Measurements from ENCODE around the gene TNNT2. TPM values are rescaled to one million over a fixed set of nuclear protein-coding genes. Genes with fewer than 3 reads are reported as not detected.

Gene TNNT2
- total and polyA plus RNA-seq, 2 of the 4 experiments (the other 2 are of a cell fraction), result 0.18 to 1.2 TPM

DNA sequence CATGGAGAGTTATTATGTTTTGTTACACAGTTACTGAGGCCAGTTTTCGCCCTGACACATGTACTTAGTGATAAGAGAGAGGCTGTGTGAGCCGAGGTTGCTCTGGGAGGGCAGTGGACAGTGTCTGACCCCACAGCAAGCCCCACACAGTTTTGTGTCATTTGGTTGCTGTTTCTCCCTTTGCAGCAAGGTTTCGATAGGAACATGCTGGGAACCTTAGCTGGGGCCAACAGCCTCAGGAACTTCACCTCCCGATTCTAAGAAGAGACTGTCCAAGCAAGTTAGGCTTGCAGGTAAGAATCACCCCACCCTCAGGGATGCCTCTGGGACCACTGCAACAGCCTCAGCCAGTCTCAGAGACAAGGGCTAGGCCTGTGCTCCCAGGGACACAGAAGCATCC lies 48.9 kb downstream of the TNNT2 start:
- no peak overlapping the region for H3K4me3 ChIP-seq (ENCODE audit: insufficient read depth, low read depth, low read length)
- no peaks in the 10 kb centered on the region for H3K36me3 ChIP-seq (ENCODE audit: control insufficient read depth, insufficient read depth, low read length)
- CTCF ChIA-PET, result no interaction called here
- peaks cover 2% of the 10 kb centered on the region; the same call in 1 of the 2 replicates for H3K9me3 ChIP-seq (ENCODE audit: control insufficient read depth, insufficient read depth, low read length)
- no peak overlapping the region for H3K18ac ChIP-seq (ENCODE audit: low read depth, low read length)
- H3K9me1 ChIP-seq (ENCODE audit: insufficient read depth, low read length), result no peaks in the 10 kb centered on the region
- no peak overlapping the region for H2BK5ac ChIP-seq (ENCODE audit: low read depth, low read length, poor library complexity, severe bottlenecking)
- H3K56ac ChIP-seq (ENCODE audit: extremely low read depth, insufficient read depth, low read length), result no peak overlapping the region
- no peak overlapping the region for H3K9ac ChIP-seq (ENCODE audit: low read depth, low read length)
- no peaks in the 10 kb centered on the region for H4K20me1 ChIP-seq (ENCODE audit: insufficient read depth, low read length)
- no peak overlapping the region for H2AK9ac ChIP-seq (replicated peaks; ENCODE audit: low read depth, low read length, poor library complexity)
- POLR2A ChIA-PET (ENCODE audit: unreplicated experiment), result no interaction called here
- 20% methylated on average over 1 of the region's 4 CpGs; no CpG with 5 or more reads in 1 of the 2 experiments for WGBS, 2 experiments (ENCODE audit: extremely low coverage in 2 of 2, insufficient read length in 1 of 2)
- no peak overlapping the region for H3K23ac ChIP-seq (ENCODE audit: low read depth, low read length)
- no peak overlapping the region for H3K27ac ChIP-seq (ENCODE audit: insufficient read depth, low read length)
- DNase-seq (no peak), ATAC-seq (ENCODE audit: low read depth) (no peak)
- no peak overlapping the region for H3K4ac ChIP-seq (ENCODE audit: low read depth, low read length)
- H4K5ac ChIP-seq (ENCODE audit: low read depth, low read length), result no peak overlapping the region
- H3K4me2 ChIP-seq (ENCODE audit: low read depth, low read length), result no peak overlapping the region
- H3K14ac ChIP-seq (replicated peaks; ENCODE audit: low read depth, low read length), result no peak overlapping the region
- no peak overlapping the region for H2BK120ac ChIP-seq (ENCODE audit: low read depth, low read length)
- H4K91ac ChIP-seq (ENCODE audit: insufficient read depth, low read depth, low read length), result no peak overlapping the region
- intact Hi-C loops (cut with micrococcal nuclease) (no loop called here), dilution Hi-C loops (cut with HindIII; ENCODE audit: low sequenced_read_pairs, unreplicated experiment) (no loop called here), in situ Hi-C loops (cut with MboI; ENCODE audit: low sequenced_read_pairs) (no loop called here)
- H2AK5ac ChIP-seq (ENCODE audit: low read depth, low read length), result no peak overlapping the region
- H2AFZ ChIP-seq (replicated peaks; ENCODE audit: low read length, poor library complexity), result no peak overlapping the region
- TF ChIP-seq BHLHE40 (IDR thresholded peaks at IDR 0.05; ENCODE audit: low read depth, low read length), result no peak
- no peak for TF ChIP-seq MXI1 (IDR thresholded peaks at IDR 0.05; ENCODE audit: borderline replicate concordance, low read depth, low read length)
- TF ChIP-seq RAD21 (IDR thresholded peaks at IDR 0.05; ENCODE audit: low read length), result no peak
- no peak for TF ChIP-seq RFX5 (IDR thresholded peaks at IDR 0.05; ENCODE audit: low read depth, low read length)
- TF ChIP-seq, protein P1, sequence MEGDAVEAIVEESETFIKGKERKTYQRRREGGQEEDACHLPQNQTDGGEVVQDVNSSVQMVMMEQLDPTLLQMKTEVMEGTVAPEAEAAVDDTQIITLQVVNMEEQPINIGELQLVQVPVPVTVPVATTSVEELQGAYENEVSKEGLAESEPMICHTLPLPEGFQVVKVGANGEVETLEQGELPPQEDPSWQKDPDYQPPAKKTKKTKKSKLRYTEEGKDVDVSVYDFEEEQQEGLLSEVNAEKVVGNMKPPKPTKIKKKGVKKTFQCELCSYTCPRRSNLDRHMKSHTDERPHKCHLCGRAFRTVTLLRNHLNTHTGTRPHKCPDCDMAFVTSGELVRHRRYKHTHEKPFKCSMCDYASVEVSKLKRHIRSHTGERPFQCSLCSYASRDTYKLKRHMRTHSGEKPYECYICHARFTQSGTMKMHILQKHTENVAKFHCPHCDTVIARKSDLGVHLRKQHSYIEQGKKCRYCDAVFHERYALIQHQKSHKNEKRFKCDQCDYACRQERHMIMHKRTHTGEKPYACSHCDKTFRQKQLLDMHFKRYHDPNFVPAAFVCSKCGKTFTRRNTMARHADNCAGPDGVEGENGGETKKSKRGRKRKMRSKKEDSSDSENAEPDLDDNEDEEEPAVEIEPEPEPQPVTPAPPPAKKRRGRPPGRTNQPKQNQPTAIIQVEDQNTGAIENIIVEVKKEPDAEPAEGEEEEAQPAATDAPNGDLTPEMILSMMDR (conservative IDR thresholded peaks at IDR 0.05; ENCODE audit: low read depth, low read length), result no peak
- TF ChIP-seq POLR2A (IDR thresholded peaks at IDR 0.05; ENCODE audit: low read depth, low read length), result no peak
- H2BK15ac ChIP-seq (ENCODE audit: low read depth, low read length), result no peak overlapping the region
- no peak overlapping the region for H4K8ac ChIP-seq (ENCODE audit: low read depth in 2 of 2, low read length in 2 of 2)
- H3K27me3 ChIP-seq (ENCODE audit: control insufficient read depth, insufficient read depth, low read length), result peaks cover 64% of the 10 kb centered on the region
- no peak overlapping the region for H2BK20ac ChIP-seq (ENCODE audit: low read depth, low read length)
- H3K4me1 ChIP-seq (ENCODE audit: control insufficient read depth, insufficient read depth, low read length), result peaks cover 4% of the 10 kb centered on the region
- no TSS peak for BruUV-seq (replicated peaks)
- H3K79me1 ChIP-seq (ENCODE audit: low read depth in 1 of 2, low read length in 2 of 2), result no peaks in the 10 kb centered on the region

Measured in IMR-90 (cell line).